Skin of body (tissue), 2 donors: Measurements from ENCODE around the gene RNF168. TPM values are rescaled to one million over a fixed set of nuclear protein-coding genes. Genes with fewer than 3 reads are reported as not detected.
"Not testable (repeated sequence)": the region's sequence is repeated elsewhere in the genome, so short reads cannot be mapped to it uniquely, and the experiment has no call there.

Experiments used
- DNase-seq: peaks from one replicate; lab custom pipeline; 2025; lab: John Stamatoyannopoulos, UW
- total RNA-seq: library from RNA; depleted of rRNA; stranded (reverse); fragments of >200 nt; gene quantifications from one replicate; pipeline ENCODE4 v1.2.3, GENCODE V29; 2014

RNF168 gene, protein sequence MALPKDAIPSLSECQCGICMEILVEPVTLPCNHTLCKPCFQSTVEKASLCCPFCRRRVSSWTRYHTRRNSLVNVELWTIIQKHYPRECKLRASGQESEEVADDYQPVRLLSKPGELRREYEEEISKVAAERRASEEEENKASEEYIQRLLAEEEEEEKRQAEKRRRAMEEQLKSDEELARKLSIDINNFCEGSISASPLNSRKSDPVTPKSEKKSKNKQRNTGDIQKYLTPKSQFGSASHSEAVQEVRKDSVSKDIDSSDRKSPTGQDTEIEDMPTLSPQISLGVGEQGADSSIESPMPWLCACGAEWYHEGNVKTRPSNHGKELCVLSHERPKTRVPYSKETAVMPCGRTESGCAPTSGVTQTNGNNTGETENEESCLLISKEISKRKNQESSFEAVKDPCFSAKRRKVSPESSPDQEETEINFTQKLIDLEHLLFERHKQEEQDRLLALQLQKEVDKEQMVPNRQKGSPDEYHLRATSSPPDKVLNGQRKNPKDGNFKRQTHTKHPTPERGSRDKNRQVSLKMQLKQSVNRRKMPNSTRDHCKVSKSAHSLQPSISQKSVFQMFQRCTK
- 18.2 TPM for total RNA-seq

DNA sequence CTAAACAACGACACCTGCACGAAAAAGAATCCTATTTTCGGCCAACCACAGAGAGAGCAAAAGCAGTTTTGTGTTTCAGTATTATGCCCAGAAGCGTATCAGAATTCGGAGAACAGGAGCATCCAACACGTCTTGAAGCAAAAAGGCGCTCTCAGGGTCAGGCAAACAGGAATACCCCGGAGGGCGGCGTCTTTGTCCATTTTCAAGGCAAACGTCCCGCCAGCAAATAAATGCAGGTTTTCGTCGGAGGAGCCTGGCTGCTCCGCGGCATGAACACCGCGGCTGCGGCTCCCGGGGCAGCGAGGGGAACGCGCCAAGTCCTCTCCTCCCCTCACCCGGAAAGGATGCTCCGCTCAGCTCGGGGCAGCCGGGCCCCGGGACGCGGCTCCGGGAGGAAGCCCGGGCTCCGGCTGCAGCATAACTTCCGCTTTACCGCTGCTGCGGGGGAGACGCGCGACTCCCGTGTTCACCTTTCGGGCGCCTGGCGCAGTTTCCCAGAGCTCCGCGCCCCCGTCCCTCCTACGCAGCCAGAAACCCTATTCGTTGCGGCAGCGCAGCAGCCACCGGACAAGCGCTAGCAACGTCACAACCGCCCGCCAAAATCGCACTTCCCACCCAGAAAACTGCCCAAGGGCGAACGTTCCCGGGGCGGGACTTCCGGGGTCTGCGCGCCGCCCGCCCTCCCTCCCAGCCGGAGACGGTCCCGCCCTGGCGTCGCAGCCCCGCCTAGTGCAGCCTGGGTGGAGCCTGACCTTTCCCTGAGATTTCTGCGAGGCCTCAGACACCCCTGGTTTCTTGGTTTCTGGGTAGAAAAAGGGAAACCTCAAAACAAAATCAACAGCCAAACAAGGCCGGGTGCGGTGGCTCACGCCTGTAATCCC, at the start of gene RNF168:
Gene RNF168, minus strand, starts transcription at position 573 of the 881 bp plus-strand sequence. CDS start 595 bp downstream, outside the sequence.
- peak; percentile 96 for DNase-seq

DNA sequence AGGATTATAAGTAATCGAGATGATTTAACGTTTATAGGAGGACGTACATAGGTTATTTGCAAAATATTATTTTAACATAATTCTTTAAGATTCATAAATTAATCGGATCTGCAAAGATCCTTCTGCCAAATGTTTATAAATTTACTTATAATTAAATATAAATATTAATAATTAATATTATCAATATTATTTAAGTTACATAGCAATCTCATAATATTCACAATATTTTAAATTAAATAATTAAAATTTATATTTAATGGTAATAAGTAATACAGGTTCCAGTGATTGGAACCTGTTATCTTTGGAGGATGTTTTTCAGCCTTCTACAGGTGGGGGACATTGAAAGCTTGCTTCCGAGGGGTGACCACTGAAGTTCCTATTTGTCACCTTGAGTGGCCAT, 48.7 kb upstream of the RNF168 start:
- no peak for DNase-seq

DNA sequence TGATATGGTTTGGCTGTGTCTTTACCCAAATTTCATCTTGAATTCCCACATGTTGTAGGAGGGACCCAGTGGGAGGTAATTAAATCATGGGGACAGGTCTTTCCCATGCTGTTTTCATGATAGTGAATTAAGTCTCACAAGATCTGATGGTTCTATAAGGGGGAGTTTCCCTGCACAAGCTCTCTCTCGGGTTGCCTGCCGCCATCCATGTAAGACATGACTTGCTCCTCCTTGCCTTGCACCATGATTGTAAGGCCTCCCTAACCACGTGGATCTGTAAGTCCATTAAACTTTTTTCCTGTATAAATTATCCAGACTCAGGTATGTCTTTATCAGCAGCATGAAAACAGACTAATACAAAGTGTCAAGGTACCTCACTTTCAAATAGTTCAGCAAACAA, 46.6 kb upstream of the RNF168 start:
- DNase-seq, result not testable (repeated sequence)

DNA sequence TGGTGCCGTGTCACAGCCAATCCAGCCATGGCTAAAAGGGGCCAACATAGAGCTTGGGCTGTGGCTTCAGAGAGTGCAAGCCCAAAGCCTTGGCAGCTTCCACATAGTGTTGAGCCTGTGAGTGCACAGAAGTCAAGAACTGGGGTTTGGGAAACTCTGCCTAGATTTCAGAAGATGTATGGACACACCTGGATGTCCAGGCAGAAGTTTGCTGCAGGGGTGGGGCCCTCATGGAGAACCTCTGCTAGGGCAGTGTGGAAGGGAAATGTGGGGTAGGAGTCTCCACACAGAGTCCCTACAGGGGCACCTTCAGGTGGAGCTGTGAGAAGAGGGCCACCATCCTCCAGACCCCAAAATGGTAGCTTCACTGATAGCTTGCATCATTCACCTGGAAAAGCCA, 45.7 kb upstream of the RNF168 start:
- DNase-seq, result not testable (repeated sequence)

DNA sequence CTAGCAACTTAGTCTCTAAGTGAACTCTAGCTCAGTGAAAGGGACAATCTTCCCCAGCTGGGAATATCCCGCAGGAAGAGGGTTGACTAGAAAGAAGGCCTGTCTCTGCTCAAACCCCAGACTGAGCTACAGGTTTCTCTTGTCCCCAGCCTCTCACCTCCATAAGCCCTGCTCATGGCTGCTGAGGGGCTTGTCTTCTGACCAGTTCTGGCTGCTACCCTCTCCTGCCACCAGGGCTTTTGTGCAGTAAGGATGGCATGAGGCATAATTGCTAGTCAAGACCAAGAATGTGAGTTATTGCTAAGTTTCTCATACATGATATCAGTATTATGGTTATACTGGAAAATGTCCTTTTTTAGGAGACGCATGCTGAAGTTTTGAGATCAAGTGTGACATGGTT, 43.5 kb upstream of the RNF168 start:
- DNase-seq, result no peak

DNA sequence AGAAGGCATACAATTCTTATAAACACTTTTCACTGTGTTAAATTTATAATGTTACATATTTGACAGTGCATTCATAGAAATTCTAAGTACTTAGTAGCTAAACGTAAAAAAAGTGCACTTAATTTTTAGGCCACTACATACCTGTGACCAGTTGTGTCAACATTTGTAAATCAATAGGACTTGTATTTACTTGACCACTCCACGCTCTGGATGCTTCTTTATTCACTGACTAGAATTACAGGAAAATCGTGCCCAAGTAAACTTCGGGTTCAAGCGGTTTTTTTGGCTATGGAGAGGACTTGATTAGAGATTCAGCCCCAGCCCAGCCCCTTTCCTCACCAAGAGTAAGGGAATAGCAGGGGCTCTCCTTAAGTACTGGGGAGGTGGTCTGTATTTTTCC, 43.0 kb upstream of the RNF168 start:
- no peak for DNase-seq

DNA sequence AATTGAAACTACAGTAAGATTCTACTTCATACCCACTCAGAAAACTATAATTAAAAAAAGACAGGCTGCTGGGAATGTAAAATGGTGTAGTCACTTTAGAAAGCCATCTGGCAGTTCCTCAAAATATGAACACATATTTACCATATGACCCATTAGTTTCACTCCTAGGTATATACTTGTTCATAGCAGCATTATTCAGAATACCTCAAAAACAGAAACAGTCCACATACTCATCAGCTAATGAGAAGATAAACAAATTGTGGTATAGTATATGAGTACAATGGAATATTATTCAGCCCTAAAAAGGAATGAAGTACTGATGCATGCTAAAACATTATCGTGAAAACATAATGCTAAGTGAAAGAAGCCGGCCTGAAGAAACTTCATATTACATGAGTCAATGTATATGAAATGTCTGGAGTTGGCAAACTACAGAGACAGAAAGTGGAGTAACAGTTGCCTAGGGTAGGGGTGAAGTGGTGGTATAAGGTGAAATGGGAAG, 41.0 kb upstream of the RNF168 start:
- no peak for DNase-seq

DNA sequence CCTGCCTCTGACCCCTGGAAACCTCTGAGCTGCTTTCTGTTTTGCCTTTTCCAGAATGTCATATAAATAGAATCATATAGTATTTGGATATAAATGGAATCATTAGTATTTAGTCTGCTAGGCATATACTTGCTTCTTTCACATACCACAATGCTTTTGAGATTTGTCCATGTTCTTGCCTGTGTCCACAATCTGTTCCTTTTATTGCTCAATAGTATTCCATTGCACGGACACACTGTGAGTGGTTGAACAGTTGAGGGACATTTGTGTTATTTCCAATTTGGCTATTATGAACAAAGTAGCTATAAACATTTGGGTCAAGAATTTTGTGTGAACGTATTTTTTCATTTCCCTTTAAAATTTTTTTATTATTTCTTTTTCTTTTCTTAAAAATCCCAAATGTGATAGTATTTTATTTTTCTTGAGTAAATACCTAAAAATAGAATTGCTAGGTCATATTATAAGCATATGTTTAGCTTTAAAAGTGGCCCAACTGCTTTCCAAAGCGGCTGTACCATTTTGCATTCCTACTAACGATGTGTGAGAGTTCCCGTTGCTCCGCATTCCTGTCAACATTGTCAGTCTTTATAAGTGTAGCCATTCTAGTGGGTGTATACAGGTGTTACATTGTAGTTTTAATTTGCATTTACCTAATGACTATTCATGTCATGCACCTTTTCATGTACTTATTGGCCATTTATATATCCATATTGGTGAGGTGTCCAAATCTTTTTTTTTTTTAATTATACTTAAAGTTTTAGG, 38.3 kb upstream of the RNF168 start:
- DNase-seq, result no peak

DNA sequence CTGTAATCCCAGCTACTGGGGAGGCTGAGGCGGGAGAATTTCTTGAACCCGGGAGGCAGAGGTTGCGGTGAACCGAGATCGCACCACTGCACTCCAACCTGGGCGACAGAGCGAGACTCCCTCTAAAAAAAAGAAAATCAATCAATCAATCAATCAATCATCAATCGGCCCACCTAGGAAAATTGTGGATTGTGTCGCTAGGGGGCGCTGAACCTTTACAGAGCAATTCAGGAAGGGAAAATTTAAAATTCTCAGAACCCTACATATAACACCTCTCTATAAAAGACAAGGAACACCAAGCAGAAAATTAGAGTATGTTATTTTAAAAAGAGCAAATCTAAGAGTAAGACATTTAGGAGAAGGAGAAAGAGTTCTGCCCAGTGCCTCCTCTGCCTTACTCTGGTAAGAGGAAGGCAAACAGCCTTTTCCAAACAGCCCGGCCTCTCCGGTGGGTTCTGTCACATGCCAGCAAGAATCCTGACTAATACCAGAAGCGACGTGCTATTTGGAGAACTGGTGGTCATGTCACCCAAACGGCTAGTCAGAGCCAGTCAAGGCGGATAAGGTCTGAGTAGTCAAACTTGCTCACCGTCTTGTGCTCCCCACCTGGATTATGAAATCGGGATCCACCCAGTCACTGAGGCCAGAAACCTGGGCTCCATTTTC, 33.9 kb upstream of the RNF168 start:
- no peak for DNase-seq

DNA sequence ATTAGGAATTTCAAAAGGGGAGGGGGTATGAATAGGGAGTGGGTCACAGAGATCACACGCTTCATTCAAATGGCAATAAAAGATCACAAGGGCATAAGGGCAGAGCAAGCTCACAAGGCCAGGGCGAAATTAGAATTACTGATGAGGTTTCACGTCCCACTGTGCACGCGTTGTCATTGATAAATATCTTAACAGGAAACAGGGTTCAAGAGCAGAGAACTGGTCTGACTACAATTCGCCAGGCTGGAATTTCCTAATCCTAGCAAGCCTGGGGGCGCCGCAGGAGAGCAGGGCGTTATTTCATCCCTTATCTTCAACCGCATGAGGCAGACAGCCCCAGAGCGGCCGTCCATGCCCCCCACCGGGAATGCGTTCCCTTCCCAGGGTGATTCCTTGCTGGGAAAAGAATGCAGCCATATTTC, 29.7 kb upstream of the RNF168 start:
- no peak for DNase-seq

DNA sequence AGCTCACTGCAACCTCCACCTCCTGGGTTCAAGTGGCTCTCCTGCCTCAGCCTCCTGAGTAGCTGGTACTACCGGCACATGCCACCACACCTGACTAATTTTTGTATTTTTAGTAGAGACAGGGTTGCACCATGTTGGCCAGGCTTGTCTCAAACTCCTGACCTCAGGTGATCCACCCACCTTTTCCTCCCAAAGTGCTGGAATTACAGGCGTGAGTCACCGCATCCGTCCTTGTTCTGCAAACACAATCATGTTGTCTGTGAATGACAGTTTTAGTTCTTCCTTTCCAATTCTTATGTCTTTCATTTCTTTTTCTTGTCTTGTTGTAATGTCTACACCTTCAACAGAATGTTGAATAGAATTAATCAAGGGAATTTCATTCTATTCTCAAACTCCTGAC, 27.9 kb upstream of the RNF168 start:
- no peak for DNase-seq

DNA sequence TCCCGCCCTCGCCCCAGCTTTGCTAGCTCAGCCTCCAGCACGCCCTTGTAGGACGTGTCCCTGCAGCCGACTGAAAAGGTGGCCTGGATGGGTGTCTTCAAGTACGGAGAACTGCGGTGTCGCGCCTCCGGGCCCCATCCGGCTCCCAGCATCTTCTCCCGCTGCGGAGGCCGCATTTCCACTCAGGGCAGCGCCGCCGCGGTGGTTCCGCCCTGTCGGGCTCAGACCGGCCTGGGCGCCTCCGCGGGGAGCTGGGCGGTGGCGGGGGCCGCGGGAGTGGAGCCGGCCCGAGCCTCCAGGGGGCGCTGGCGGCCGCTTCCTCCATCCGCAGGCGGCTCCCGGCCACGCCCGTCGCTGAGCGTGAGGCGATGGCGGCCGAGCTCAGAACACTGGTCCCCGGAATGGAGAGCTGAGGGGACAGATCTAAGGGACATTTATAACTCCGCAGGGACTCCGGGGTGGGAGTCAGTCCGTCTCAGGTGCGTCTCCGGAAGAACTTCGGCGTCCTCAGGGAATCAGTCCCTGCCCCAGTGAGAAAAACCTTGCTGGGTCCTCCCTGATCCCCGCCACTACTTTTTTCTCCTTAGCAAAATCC, 25.2 kb upstream of the RNF168 start:
- DNase-seq, result peak; percentile 22

DNA sequence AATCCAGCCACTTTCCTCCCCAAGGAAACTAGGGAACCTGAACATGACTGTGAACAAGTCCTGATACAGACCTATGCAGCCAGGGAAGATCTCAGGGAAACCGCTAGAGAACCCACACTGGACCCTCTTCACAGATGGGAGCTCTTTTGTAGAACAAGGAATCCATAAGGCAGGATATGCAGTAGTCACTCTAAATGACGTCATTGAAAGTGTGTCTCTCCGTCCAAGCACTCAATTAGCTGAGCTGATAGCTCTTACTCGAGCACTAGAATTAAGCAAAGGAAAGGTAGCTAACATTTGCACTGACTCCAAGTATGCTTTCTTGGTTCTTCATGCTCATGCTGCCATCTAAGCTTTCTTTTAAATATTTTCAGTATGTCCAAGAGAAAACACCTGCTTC, 21.6 kb upstream of the RNF168 start:
- no peak for DNase-seq

DNA sequence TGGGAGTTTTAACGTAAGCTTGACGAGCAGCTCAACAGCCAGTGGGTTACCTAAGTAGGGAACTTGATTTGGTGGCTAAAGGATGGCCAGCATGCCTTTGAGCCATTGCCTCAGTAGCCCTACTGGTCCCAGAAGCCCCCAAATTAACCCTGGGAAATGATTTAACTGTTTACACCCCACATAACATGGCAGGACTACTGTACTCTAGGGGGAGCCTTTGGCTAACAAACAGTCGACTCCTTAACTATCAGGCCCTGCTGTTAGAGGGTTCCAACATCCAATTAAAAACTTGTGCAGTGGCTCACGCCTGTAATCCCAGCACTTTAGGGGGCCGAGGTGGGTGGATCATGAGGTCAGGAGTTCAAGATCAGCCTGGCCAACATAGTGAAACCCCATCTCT, 21.0 kb upstream of the RNF168 start:
- no peak for DNase-seq

DNA sequence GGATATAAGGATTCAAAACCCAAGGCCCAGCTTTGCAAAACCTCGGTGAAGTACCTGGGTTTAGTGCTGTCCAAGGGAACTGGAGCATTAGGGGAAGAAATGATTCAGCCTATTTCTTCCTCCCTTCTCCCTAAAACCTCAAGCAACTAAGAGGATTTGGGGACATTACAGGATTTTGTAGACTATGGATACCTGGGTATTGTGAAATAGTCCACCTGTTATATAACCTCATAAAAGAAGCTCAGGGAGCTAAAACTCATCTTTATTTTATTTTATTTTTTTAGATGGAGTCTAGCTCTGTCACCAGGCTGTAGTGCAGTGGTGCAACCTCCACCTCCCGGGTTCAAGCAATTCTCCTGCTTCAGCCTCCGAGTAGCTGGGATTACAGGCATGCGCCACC, 20.3 kb upstream of the RNF168 start:
- no peak for DNase-seq

DNA sequence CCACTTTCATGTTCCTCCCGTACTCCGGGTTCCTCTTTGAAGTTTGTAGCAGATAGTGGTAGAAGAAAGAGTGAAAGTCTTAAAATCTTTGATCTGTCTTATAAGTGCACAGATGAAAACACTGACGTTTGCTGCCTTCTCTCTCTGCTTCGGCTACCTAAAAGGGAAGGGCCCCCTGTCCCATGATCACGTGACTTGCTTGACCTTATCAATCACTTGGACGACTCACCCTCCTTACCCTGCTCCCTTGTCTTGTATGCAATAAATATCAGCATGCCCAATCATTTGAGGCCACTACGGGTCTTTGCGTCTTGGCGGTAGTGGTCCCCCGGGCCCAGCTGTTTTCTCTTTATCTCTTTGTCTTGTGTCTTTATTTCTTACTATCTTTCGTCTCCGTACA, 17.7 kb upstream of the RNF168 start:
- DNase-seq, result not testable (repeated sequence)

DNA sequence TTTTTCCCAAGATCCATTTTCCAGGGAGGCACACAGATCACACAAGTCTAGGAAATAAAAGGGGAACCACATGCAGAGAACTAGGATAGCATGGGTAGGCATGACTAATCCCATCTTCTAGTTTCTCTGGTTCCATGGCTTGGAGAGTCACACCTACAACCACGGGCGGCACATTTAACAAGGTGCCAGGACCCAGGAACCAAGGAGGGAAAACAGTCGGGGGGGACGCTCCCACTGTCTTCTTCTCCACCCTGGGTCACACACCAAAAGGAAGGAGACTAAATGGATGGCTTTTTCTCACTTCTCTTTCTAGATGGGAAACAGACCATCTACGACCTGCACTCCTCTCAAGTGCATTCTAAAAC, 16.1 kb upstream of the RNF168 start:
- no peak for DNase-seq

DNA sequence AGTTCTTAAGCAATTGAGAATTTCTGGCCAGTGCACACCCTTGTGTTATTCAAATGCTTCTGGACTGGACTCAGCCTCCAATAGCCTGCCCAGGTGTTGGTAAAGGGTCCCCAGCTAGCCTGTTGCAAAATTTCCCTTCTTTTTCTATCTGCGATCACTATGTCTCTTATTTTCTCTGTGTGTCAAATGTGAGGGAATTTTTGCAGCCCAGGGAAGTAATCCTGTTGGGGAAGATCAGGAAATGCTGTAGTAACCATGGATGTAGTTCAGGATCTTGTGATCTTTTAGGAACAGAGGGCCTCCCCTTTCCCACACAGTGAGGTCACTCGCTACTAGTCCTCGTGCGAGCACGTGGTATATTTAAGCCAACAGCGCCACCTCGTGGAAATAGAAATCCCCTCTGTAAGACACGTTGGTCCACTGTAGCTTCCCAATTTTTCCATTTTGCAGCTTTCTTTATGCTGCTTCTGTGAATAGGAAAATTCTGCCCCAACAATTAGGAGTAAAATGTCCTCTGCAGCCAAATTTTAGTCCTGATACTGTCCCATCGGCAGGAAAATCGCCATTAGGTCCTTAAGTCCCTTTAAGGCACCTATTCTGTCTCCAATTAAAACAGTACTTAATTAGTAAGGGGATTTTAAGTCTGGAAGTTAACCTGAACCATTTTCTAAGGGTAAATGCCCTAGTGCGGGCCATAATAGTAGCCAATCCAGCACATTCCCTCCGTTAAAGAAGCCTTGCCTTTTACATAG, 15.6 kb upstream of the RNF168 start:
- DNase-seq, result no peak

DNA sequence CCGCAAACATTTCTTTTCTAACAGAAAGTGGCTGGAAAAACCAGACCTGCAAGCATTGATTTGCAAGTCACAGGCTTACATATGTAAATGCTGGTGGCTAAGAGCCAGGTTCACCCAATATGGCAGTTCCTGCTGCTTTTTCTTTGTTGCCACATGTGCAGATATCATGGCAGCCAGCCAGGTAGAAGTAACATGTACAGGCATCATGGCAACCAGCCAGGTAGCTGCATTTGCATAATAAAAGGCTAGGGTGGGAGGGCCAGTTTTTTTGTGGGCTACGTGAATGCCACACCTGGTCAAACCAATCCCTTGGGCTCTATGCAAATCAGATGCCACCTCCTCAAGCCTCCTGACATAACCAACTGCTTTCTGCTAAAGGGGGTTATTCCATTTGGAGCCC, 14.4 kb upstream of the RNF168 start:
- no peak for DNase-seq
